HG03103 (cell line): Measurements from ENCODE around the gene DIAPH3.

Experiments
- ATAC-seq: cut with Tn5 transposase; IDR thresholded peaks from one replicate; pipeline ENCODE4 v1.9.1; 2021; ENCODE audit warnings: low read depth; ENCODE audit not compliant: unreplicated experiment

Gene DIAPH3

GRCh38 chr13:59658027-59658737 lies 505.5 kb downstream of the DIAPH3 start:
- no peak for ATAC-seq

- ATAC-seq = no peak
Measured at GRCh38 chr13:59653916-59654315, 509.8 kb downstream of the DIAPH3 start.

GRCh38 chr13:59651479-59651878 lies 512.2 kb downstream of the DIAPH3 start:
- ATAC-seq = no peak

GRCh38 chr13:59643906-59644626 lies 519.7 kb downstream of the DIAPH3 start:
- ATAC-seq = no peak

- ATAC-seq = no peak
Measured at GRCh38 chr13:59643364-59643841, 520.3 kb downstream of the DIAPH3 start.

GRCh38 chr13:59641817-59642216 lies 521.9 kb downstream of the DIAPH3 start:
- no peak for ATAC-seq

- ATAC-seq = no peak
Measured at GRCh38 chr13:59641261-59641660, 522.5 kb downstream of the DIAPH3 start.

- ATAC-seq = no peak
Measured at GRCh38 chr13:59638404-59638803, 525.3 kb downstream of the DIAPH3 start.

- no peak for ATAC-seq
Measured at GRCh38 chr13:59635589-59635988, 528.1 kb downstream of the DIAPH3 start.

- ATAC-seq = no peak
Measured at GRCh38 chr13:59633290-59633689, 530.4 kb downstream of the DIAPH3 start.

- ATAC-seq = no peak
Measured at GRCh38 chr13:59631271-59631670, 532.5 kb downstream of the DIAPH3 start.

- no peak for ATAC-seq
Measured at GRCh38 chr13:59625111-59625510, 538.6 kb downstream of the DIAPH3 start.

- ATAC-seq = no peak
Measured at GRCh38 chr13:59623206-59623915, 540.4 kb downstream of the DIAPH3 start.

GRCh38 chr13:59621773-59622172 lies 542.0 kb downstream of the DIAPH3 start:
- ATAC-seq = no peak
